GM23338 (cell line): Measurements from ENCODE around the gene PTPRN2. TPM values are rescaled to one million over a fixed set of nuclear protein-coding genes. Genes with fewer than 3 reads are reported as not detected.

Experiments used
- ATAC-seq: fragments of 200-7000 bp; cut with Tn5 transposase; 3 replicates; pipeline ENCODE4 v1.9.1; 2020
- DNase-seq: peaks from one replicate; pipeline ENCODE4 v3.0.0-alpha.2; 2015; ENCODE audit warnings: low spot score
- H2AFZ ChIP-seq: fragments of 200-600 bp; sonication (generic); 2 replicates; pipeline ENCODE4 v1.8.0; 2016; ENCODE audit warnings: antibody characterized with exemption, mild to moderate bottlenecking, moderate library complexity
- H3F3A ChIP-seq: fragments of 200-600 bp; sonication (generic); replicated peaks from 2 replicates; pipeline ENCODE4 v1.8.0; 2017; ENCODE audit warnings: antibody characterized with exemption, mixed run types, low read depth
- H3K27ac ChIP-seq: fragments of 200-600 bp; sonication (generic); 2 replicates; pipeline ENCODE4 v1.6.1; 2016; ENCODE audit warnings: low read depth
- H3K27me3 ChIP-seq: fragments of 200-600 bp; sonication (generic); 2 replicates; pipeline ENCODE4 v1.8.0; 2016; ENCODE audit warnings: mild to moderate bottlenecking, mixed run types, moderate library complexity; ENCODE audit not compliant: insufficient read depth
- H3K36me3 ChIP-seq: fragments of 200-600 bp; sonication (generic); 2 replicates; pipeline ENCODE4 v1.8.0; 2016; ENCODE audit warnings: mild to moderate bottlenecking; ENCODE audit not compliant: insufficient read depth
- H3K4me1 ChIP-seq: fragments of 200-600 bp; sonication (generic); 2 replicates; pipeline ENCODE4 v1.8.0; 2016; ENCODE audit warnings: mild to moderate bottlenecking, moderate library complexity; ENCODE audit not compliant: insufficient read depth
- H3K4me2 ChIP-seq: fragments of 200-600 bp; sonication (generic); 2 replicates; pipeline ENCODE4 v1.7.1; 2017; ENCODE audit warnings: mixed run types
- H3K4me3 ChIP-seq: fragments of 200-600 bp; sonication (generic); 2 replicates; pipeline ENCODE4 v1.6.1; 2016; ENCODE audit warnings: mixed run types
- H3K79me2 ChIP-seq: fragments of 200-600 bp; sonication (generic); replicated peaks from 2 replicates; pipeline ENCODE4 v1.8.0; 2017; ENCODE audit warnings: mild to moderate bottlenecking; ENCODE audit not compliant: insufficient read depth
- H3K9me2 ChIP-seq: fragments of 200-600 bp; sonication (generic); 2 replicates; pipeline ENCODE4 v1.8.0; 2017; ENCODE audit not compliant: insufficient read depth
- H4K20me1 ChIP-seq: fragments of 200-600 bp; sonication (generic); replicated peaks from 2 replicates; pipeline ENCODE4 v1.8.0; 2017; ENCODE audit warnings: mild to moderate bottlenecking; ENCODE audit not compliant: insufficient read depth
- H3K27ac Mint-ChIP-seq: 2 replicates; pipeline ENCODE4 v1.8.0; 2020; ENCODE audit warnings: inconsistent platforms, mild to moderate bottlenecking, moderate library complexity, mixed read lengths
- H3K27me3 Mint-ChIP-seq: 3 replicates; pipeline ENCODE4 v1.8.0; 2022; ENCODE audit warnings: low read depth, mild to moderate bottlenecking, moderate library complexity, mixed read lengths, inconsistent platforms; ENCODE audit not compliant: insufficient read depth, poor library complexity
- H3K36me3 Mint-ChIP-seq: 3 replicates; pipeline ENCODE4 v1.8.0; 2021; ENCODE audit warnings: low read depth, mild to moderate bottlenecking, inconsistent platforms, moderate library complexity, mixed read lengths
- H3K4me1 Mint-ChIP-seq: 3 replicates; pipeline ENCODE4 v1.8.0; 2020; ENCODE audit warnings: mild to moderate bottlenecking, inconsistent platforms, mixed read lengths
- H3K4me3 Mint-ChIP-seq: 3 replicates; pipeline ENCODE4 v1.8.0; 2021; ENCODE audit warnings: moderate library complexity, mild to moderate bottlenecking, inconsistent platforms, mixed read lengths
- H3K9me3 Mint-ChIP-seq: 3 replicates; pipeline ENCODE4 v1.8.0; 2020; ENCODE audit warnings: moderate library complexity, mild to moderate bottlenecking, inconsistent platforms, mixed read lengths
- ETS1 ChIP-seq: IDR thresholded peaks from 2 replicates; pipeline ENCODE4 v1.6.1; 2016; ENCODE audit warnings: antibody characterized with exemption
- EZH2 ChIP-seq: fragments of 200-600 bp; sonication (generic); IDR thresholded peaks from one replicate; pipeline ENCODE4 v1.8.0; 2017; ENCODE audit warnings: antibody characterized with exemption, mild to moderate bottlenecking, low read depth; ENCODE audit not compliant: unreplicated experiment
- JUNB ChIP-seq: IDR thresholded peaks from one replicate; pipeline ENCODE4 v1.6.1; 2016; ENCODE audit warnings: antibody characterized with exemption; ENCODE audit not compliant: unreplicated experiment
- NANOG ChIP-seq: IDR thresholded peaks from 2 replicates; pipeline ENCODE4 v1.6.1; 2016; ENCODE audit warnings: antibody characterized with exemption, borderline replicate concordance
- POLR2AphosphoS5 ChIP-seq: IDR thresholded peaks from 2 replicates; pipeline ENCODE4 v1.6.1; 2016; ENCODE audit warnings: antibody characterized with exemption, low read depth
- STAT1 ChIP-seq: IDR thresholded peaks from one replicate; pipeline ENCODE4 v1.6.1; 2016; ENCODE audit warnings: antibody characterized with exemption; ENCODE audit not compliant: unreplicated experiment
- ZNF114 ChIP-seq: fragments of 250-450 bp; sonication (Bioruptor Pico); IDR thresholded peaks from 2 replicates; pipeline ENCODE4 v1.5.0; 2020; ENCODE audit warnings: mild to moderate bottlenecking, moderate library complexity
- ZNF331 ChIP-seq: fragments of 250-450 bp; sonication (Bioruptor Pico); IDR thresholded peaks from 2 replicates; pipeline ENCODE4 v1.5.0; 2020; ENCODE audit warnings: low read depth, mild to moderate bottlenecking, moderate library complexity
- ZNF462 ChIP-seq: fragments of 250-450 bp; sonication (Bioruptor Pico); IDR thresholded peaks from 2 replicates; pipeline ENCODE4 v1.5.0; 2020; ENCODE audit warnings: mild to moderate bottlenecking, moderate library complexity
- polyA plus RNA-seq: library from polyadenylated mRNA; unstranded; fragments of >200 nt; fragmentation: Nextera tagmentation; extraction: Ambion mirVana; gene quantifications from 2 replicates; pipeline ENCODE4 v1.2.1, GENCODE V29; 2016
- total RNA-seq: library from RNA; depleted of rRNA; stranded (reverse); fragments of >200 nt; shearing (Covaris generic); gene quantifications from 2 replicates; pipeline ENCODE4 v1.2.3, GENCODE V29; 2014

Gene PTPRN2
- total and polyA plus RNA-seq, 2 experiments from 2014 or later = 0.87 to 4.0 TPM

GRCh38 chr7:157794746-157795065 lies 792.9 kb downstream of the PTPRN2 start (continued):
- no peak for TF ChIP-seq ZNF462

GRCh38 chr7:157793973-157794745 lies 793.5 kb downstream of the PTPRN2 start:
- Histone ChIP-seq H2AFZ (no peak overlapping the region), H3K79me2 (no peaks in the 10 kb centered on the region), H4K20me1 (no peaks in the 10 kb centered on the region), H3K9me2 (no peaks in the 10 kb centered on the region), H3K4me2 (no peak overlapping the region), H3K36me3 (no peaks in the 10 kb centered on the region; the same call in 1 of the 2 replicates), H3K27ac (no peak overlapping the region), H3K4me3 (no peak overlapping the region), H3K4me1 (no peaks in the 10 kb centered on the region), H3F3A (no peaks in the 10 kb centered on the region), H3K27me3 (no peaks in the 10 kb centered on the region)
- ATAC-seq (no peak), DNase-seq (no peak)
- Mint-ChIP-seq H3K36me3 (peaks cover 53% of the 10 kb centered on the region), H3K4me3 (no peak overlapping the region), H3K4me1 (no peaks in the 10 kb centered on the region), H3K9me3 (peaks cover 97% of the 10 kb centered on the region), H3K27ac (no peak overlapping the region), H3K27me3 (peaks cover 10% of the 10 kb centered on the region)
- TF ChIP-seq STAT1 = no peak
- TF ChIP-seq ETS1 = no peak
- no peak for TF ChIP-seq POLR2AphosphoS5
- TF ChIP-seq ZNF114 (CRISPR knock-in tag) = no peak
- TF ChIP-seq JUNB = no peak
- no peak for TF ChIP-seq ZNF331
- TF ChIP-seq NANOG = no peak
- no peak for TF ChIP-seq ZNF462
- no peak for TF ChIP-seq EZH2
